Brain pericyte (primary cell): ENCODE data around the gene TMEM45A.
"Not testable (repeated sequence)": the region's sequence is repeated elsewhere in the genome, so short reads cannot be mapped to it uniquely, and the experiment has no call there.

Experiments
- DNase-seq: peaks from one replicate; pipeline ENCODE4 v3.0.0-alpha.2; 2012; ENCODE audit warnings: low read depth, low spot score

The TMEM45A gene

DNA sequence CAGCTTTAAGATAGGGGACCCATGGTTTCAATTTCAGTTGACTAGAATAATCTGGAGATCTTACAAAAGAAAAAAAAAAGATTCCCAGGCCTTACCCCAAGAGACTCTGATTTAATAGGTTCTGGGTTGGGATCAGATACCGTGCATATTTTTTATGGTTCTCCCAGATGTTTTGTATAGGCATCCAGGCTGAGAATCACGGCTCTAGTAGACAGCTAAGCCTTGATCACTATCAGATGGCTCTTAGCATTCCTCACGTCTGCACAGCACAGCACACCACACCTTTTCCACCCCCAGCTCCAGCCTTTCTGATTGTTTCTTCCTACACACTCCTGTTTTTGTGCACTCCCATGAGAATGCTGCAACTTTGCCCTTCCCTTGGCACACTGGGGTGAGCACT, 40.8 kb downstream of the TMEM45A start:
- DNase-seq = no peak

DNA sequence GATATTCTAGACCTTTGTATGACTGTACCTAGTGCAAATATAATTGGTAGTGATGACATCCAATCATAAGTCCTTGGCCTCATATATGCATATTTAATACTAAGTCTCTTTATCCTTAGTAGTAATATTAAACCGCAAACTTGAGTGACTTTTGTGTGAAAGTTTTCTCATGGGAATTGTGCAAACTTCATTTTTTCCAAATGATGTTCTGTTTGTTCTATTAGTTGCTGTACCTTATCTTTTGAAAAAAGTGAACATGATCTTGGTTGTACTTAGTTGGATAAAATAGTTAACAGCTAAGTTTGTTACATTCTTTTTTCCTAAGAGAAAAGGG, 43.2 kb downstream of the TMEM45A start:
- DNase-seq = no peak

- no peak for DNase-seq
These were observed 43.7 kb downstream of the TMEM45A start for GRCh38 chr3:100536093-100536492.

DNA sequence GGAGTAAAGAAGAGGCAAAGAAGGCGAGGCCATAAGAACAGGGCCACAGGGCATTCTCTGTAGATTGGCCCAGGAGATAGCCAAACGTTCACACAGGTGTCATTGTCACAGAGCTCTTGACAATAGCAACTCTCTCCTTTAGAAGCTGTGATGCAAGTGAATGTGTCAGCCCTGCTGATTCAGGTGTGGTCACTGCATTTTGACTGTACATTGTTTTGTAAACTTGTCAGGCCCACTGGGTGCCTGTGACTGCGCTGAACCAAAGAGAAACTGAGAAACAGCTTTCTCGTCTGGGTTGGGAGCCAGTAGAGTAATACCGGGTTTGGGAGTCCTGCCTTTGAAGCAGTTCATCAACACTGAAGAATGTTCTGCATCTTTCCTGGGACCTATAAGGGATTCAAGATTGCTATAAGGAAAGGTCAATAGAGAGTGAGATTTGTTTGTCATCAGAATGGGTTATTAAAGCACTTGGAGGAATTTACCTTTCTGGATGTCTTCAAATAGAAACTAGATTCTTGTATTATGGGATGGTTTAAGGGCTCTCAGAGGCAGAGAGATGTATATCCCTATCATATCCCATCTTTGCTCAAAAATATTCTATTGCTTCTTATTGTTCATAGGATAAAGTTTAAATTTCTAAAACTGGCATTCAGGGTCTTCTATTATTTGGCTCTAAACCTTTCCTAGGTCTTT, 45.4 kb downstream of the TMEM45A start:
- DNase-seq = no peak

- DNase-seq = no peak
These were observed 45.9 kb downstream of the TMEM45A start for GRCh38 chr3:100538339-100538706.

- no peak for DNase-seq
These were observed 48.4 kb downstream of the TMEM45A start for GRCh38 chr3:100540791-100541334.

DNA sequence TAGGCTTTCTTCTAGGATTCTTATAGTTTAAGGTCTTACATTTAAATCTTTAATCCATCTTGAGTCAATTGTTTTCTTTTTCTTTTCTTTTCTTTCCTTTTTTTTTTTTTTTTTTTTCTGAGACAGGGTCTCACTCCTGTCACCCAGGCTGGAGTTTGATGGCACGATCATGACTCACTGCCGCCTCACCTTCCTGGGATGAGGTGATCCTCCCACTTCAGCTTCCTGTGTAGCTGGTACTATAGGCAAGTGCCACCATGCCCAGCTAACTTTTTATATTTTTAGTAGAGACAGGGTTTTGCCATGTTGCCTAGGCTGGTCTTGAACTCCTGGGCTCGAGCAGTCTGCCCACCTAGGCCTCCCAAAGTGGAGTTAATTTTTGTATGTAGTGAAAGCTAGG, 49.0 kb downstream of the TMEM45A start:
- DNase-seq = not testable (repeated sequence)

GRCh38 chr3:100545371-100545770, 53.0 kb downstream of the TMEM45A start:
- DNase-seq = no peak

DNA sequence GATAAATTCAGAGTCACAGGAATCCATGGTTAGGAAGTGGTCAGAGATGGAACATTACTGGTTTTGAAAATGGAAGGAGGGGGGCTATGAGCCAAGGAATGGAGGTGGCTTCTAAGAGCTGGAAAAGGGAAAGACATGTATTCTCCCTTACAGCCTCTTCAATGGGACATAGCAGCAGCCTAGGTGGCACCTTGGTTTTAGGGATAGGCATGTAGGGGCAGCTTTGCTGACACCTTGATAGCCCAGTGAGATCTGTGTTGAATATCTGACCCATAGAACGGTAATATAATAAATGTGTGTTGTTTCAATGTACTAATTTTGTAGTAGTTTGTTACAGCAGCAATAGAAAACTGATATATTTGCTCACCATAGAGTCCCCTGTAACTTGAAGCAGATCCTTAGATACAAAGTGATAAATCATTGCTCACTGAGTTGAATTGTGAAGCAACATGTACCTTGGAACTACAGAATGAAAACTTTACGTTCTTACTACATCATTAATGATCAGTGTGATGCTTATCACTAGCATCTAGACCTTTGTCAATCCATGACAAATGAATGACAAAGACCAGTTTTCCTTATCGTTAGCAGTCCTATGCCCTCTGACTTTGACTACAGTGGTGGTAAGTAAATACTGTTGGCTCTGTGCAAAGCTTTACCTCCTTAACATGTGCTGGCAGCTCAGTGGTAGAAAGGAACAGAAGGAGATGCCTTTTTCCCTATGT, 53.8 kb downstream of the TMEM45A start:
- no peak for DNase-seq

DNA sequence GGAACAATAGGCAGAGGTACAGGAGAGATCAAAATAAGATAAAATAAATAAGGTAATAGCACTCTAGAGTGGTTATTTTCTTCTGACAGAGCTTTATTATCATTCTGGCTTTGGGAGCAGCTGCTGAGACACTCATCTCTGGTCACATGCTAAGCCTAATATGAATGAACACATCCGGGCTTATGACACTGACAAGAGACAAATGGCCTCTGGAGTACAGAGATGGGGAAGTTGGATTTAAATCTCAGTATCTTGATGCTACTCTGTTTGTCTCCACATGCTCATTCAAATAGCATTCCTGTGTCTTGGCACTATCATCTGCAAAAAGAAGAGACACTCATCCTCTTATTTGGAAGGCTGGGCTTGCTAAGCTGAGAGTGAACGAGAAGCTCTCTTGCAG, 55.6 kb downstream of the TMEM45A start:
- no peak for DNase-seq

- no peak for DNase-seq
These were observed 61.4 kb downstream of the TMEM45A start for GRCh38 chr3:100553618-100554372.

DNA sequence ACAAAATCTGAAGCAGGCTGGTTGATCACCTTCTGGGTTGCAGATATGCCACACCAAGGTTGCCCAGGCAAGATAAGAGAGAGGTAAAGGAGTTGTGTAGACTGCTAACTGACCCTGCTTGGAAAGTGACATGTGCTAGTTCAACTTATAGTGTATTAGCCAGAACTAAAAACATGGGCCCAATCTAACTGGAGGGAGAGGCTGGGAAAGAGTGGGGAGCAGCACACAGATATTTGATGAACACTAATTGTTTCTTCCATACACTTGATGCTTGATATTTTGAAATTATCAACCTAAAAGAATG, 61.9 kb downstream of the TMEM45A start:
- DNase-seq = no peak

- peak; percentile 15 for DNase-seq
These were observed 64.4 kb downstream of the TMEM45A start for GRCh38 chr3:100556673-100557310.

DNA sequence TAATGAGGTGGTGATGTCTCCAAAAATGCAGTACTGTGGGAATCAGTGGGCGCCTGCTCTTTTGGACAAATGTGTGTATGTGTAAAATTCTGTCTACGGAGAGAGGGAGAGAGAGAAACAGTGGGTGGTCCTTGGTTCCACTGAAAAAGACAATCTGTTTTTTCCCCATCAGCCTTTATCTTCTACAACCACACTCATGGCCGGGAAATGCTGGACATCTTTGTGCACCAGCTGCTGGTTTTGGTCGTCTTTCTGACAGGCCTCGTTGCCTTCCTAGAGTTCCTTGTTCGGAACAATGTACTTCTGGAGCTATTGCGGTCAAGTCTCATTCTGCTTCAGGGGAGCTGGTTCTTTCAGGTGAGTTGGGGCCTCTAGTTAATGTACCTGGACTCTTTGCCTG, 65.8 kb downstream of the TMEM45A start:
- DNase-seq = no peak

- no peak for DNase-seq
These were observed 68.0 kb downstream of the TMEM45A start for GRCh38 chr3:100560426-100560825.

GRCh38 chr3:100561459-100562158, 69.2 kb downstream of the TMEM45A start:
- DNase-seq = no peak

DNA sequence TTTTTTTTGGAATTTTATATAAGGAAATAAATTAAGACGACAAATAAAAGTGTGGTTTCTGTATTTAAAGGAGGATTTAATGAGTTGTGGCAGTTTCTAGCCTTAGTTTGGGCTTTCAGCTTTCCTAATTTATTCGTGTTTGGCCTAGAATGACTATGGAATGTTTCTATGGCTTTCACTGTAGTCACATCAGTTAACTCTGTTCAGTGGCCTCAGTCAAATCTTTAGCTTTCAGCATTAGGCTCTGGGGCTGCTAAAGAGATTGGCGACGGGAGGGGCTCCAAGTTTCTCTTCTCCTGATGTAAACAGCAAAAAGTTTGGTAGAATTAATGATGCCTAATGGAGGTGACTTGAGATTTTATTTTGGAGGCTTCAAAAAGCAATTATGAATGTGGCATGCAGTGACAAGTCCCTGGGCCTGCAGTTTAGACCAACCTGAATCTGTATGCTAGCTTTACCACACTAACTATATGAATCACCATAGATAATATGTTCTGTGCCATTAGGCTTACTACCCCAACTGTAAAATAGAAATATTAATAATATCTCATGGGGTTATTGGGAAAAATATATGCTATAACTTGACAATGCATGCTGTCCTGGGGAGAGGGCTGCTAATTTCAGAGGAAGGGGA, 69.9 kb downstream of the TMEM45A start:
- DNase-seq = no peak

- DNase-seq = no peak
These were observed 70.8 kb downstream of the TMEM45A start for GRCh38 chr3:100563228-100563627.

- no peak for DNase-seq
These were observed 71.3 kb downstream of the TMEM45A start for GRCh38 chr3:100563652-100564211.

- DNase-seq = no peak
These were observed 78.4 kb downstream of the TMEM45A start for GRCh38 chr3:100570811-100571210.

- DNase-seq = no peak
These were observed 82.1 kb downstream of the TMEM45A start for GRCh38 chr3:100574536-100574935.
